Putamen (tissue), 1 donor: ENCODE results near the gene NLGN1.
"Not testable (repeated sequence)": the region's sequence is repeated elsewhere in the genome, so short reads cannot be mapped to it uniquely, and the experiment has no call there.

Experiments
- DNase-seq: peaks from one replicate; pipeline ENCODE4 v3.0.0-alpha.2; 2016; ENCODE audit warnings: low spot score

Gene NLGN1

GRCh38 chr3:173430576-173430975, 33.0 kb downstream of the NLGN1 start:
- no peak for DNase-seq

- DNase-seq, result no peak
Observed at GRCh38 chr3:173439004-173439403, 41.5 kb downstream of the NLGN1 start.

- DNase-seq, result no peak
Observed at GRCh38 chr3:173440514-173440913, 43.0 kb downstream of the NLGN1 start.

GRCh38 chr3:173451561-173451960, 54.0 kb downstream of the NLGN1 start:
- DNase-seq, result not testable (repeated sequence)

- DNase-seq, result no peak
Observed at GRCh38 chr3:173463250-173463649, 65.7 kb downstream of the NLGN1 start.

GRCh38 chr3:173465112-173465511, 67.6 kb downstream of the NLGN1 start:
- no peak for DNase-seq

- DNase-seq, result no peak
Observed at GRCh38 chr3:173465898-173466678, 68.5 kb downstream of the NLGN1 start.

- DNase-seq, result no peak
Observed at GRCh38 chr3:173467501-173467900, 70.0 kb downstream of the NLGN1 start.

GRCh38 chr3:173473237-173473636, 75.7 kb downstream of the NLGN1 start:
- no peak for DNase-seq

GRCh38 chr3:173479301-173479700, 81.8 kb downstream of the NLGN1 start:
- no peak for DNase-seq

GRCh38 chr3:173501931-173502489, 104.5 kb downstream of the NLGN1 start:
- DNase-seq, result no peak

- no peak for DNase-seq
Observed at GRCh38 chr3:173502983-173503568, 105.5 kb downstream of the NLGN1 start.

GRCh38 chr3:173510565-173510964, 113.0 kb downstream of the NLGN1 start:
- DNase-seq, result peak; percentile 7

- peak; percentile 68 for DNase-seq
Observed at GRCh38 chr3:173513123-173513522, 115.6 kb downstream of the NLGN1 start.

- DNase-seq, result no peak
Observed at GRCh38 chr3:173529062-173529711, 131.6 kb downstream of the NLGN1 start.

- no peak for DNase-seq
Observed at GRCh38 chr3:173531602-173532001, 134.1 kb downstream of the NLGN1 start.

GRCh38 chr3:173538410-173538809, 140.9 kb downstream of the NLGN1 start:
- no peak for DNase-seq

GRCh38 chr3:173545590-173545989, 148.0 kb downstream of the NLGN1 start:
- DNase-seq, result not testable (repeated sequence)

GRCh38 chr3:173547070-173547469, 149.5 kb downstream of the NLGN1 start:
- DNase-seq, result no peak

GRCh38 chr3:173548261-173548660, 150.7 kb downstream of the NLGN1 start:
- DNase-seq, result no peak

GRCh38 chr3:173552526-173552925, 155.0 kb downstream of the NLGN1 start:
- no peak for DNase-seq

GRCh38 chr3:173553635-173554280, 156.2 kb downstream of the NLGN1 start:
- peak; percentile 65 for DNase-seq
